ENCODE results near the gene COL2A1. TPM values are rescaled to one million over a fixed set of nuclear protein-coding genes. Genes with fewer than 3 reads are reported as not detected.

Gene COL2A1
- total and polyA plus RNA-seq, 2 donors (not counting 3 experiments of a cell fraction or from before 2014, with no cell fraction given), result not detected

DNA sequence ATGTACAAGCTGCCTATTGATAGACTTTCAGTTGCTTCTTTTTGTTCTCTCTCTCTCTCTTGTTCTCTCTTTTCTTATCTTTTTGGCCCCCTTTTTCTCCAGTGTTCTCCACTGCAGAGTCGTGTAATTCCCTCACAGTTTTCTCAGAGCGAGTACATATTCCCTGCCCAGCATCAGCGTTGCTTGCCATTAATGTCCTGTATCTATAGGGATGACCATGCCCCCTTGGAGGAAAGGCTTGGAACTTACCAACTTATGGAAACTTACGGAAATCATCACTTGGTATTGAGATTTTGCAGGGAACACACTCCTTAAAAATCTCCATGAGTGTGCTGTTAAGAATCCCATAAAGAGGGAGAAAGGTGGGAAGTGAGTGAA, 14.3 kb upstream of the COL2A1 start:
- intact Hi-C loops (cut with micrococcal nuclease), result no loop called here
- BruUV-seq (replicated peaks), result no TSS peak

More for the DNA sequence above, 14.3 kb upstream of the COL2A1 start:
- H3K4me3 ChIP-seq (replicated peaks in 1 of 3; ENCODE audit: insufficient read depth in 1 of 3, low read depth in 1 of 3, low read length in 3 of 3), result no peak overlapping the region
- no peak overlapping the region for H3K27ac ChIP-seq (ENCODE audit: insufficient read depth, low read depth, low read length)
- H3K9me1 ChIP-seq (replicated peaks; ENCODE audit: control insufficient read depth, extremely low read depth, insufficient read depth, low read length), result no peaks in the 10 kb centered on the region
- no peak for FAIRE-seq
- H3K36me3 ChIP-seq (ENCODE audit: control insufficient read depth in 2 of 2, extremely low read depth in 1 of 2, insufficient read depth in 2 of 2, low read length in 2 of 2), result no peaks in the 10 kb centered on the region
- no peaks in the 10 kb centered on the region for H4K20me1 ChIP-seq (replicated peaks; ENCODE audit: control insufficient read depth, extremely low read depth, insufficient read depth, low read length)
- dilution Hi-C loops (cut with MboI; ENCODE audit: extremely low pct_ligation_motif_present, low sequenced_read_pairs), result no loop called here
- TF ChIP-seq, protein P1, sequence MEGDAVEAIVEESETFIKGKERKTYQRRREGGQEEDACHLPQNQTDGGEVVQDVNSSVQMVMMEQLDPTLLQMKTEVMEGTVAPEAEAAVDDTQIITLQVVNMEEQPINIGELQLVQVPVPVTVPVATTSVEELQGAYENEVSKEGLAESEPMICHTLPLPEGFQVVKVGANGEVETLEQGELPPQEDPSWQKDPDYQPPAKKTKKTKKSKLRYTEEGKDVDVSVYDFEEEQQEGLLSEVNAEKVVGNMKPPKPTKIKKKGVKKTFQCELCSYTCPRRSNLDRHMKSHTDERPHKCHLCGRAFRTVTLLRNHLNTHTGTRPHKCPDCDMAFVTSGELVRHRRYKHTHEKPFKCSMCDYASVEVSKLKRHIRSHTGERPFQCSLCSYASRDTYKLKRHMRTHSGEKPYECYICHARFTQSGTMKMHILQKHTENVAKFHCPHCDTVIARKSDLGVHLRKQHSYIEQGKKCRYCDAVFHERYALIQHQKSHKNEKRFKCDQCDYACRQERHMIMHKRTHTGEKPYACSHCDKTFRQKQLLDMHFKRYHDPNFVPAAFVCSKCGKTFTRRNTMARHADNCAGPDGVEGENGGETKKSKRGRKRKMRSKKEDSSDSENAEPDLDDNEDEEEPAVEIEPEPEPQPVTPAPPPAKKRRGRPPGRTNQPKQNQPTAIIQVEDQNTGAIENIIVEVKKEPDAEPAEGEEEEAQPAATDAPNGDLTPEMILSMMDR (IDR thresholded peaks at IDR 0.05; ENCODE audit: extremely low read depth in 1 of 2, insufficient read depth in 1 of 2, low read depth in 1 of 2, low read length in 2 of 2), result no peak
- TF ChIP-seq MYC (IDR thresholded peaks at IDR 0.05; ENCODE audit: low read depth, low read length), result no peak
- TF ChIP-seq, protein P2, sequence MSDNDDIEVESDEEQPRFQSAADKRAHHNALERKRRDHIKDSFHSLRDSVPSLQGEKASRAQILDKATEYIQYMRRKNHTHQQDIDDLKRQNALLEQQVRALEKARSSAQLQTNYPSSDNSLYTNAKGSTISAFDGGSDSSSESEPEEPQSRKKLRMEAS (IDR thresholded peaks at IDR 0.05; ENCODE audit: insufficient read depth, insufficient read length), result no peak
- TF ChIP-seq JUN (IDR thresholded peaks at IDR 0.05; ENCODE audit: borderline replicate concordance, insufficient read depth, insufficient read length, low read depth), result no peak
- TF ChIP-seq GATA2 (IDR thresholded peaks at IDR 0.05; ENCODE audit: insufficient read depth, insufficient read length, low read depth, low read length), result no peak
- no peak for TF ChIP-seq POLR2A (IDR thresholded peaks at IDR 0.05; ENCODE audit: low read depth, low read length)
- TF ChIP-seq FOS (IDR thresholded peaks at IDR 0.05; ENCODE audit: borderline replicate concordance, insufficient read depth, low read length), result no peak
- TF ChIP-seq POLR2AphosphoS5 (IDR thresholded peaks at IDR 0.05; ENCODE audit: insufficient read depth, low read depth, low read length), result no peak
- no peak for TF ChIP-seq EZH2 (IDR thresholded peaks at IDR 0.05; ENCODE audit: borderline replicate concordance, low read depth, low read length, severe bottlenecking)
- no peaks in the 10 kb centered on the region for H3K79me2 ChIP-seq (ENCODE audit: control insufficient read depth, insufficient read depth, low read length)
- no peaks in the 10 kb centered on the region for H3K9me3 ChIP-seq (replicated peaks; ENCODE audit: control insufficient read depth, insufficient read depth, low read length)
- no peak overlapping the region for H3K4me2 ChIP-seq (ENCODE audit: insufficient read depth, low read length)
- peaks cover 16 to 42% of the 10 kb centered on the region in 2 experiments for H3K27me3 ChIP-seq (ENCODE audit: control insufficient read depth in 2 of 2, insufficient read depth in 2 of 2, low read length in 2 of 2)
- DNase-seq (ENCODE audit: low read depth, low spot score), result no peak
- POLR2A ChIA-PET, result interaction anchor here (0.5 kb wide), 1 partner anchor 66 kb away, joined by 5 read pairs; no protein-coding TSS in a partner anchor
- no peaks in the 10 kb centered on the region for H3K4me1 ChIP-seq (ENCODE audit: control insufficient read depth, extremely low read depth, insufficient read depth, low read length)
- H3K9ac ChIP-seq (replicated peaks; ENCODE audit: extremely low read depth, insufficient read depth, low read length), result no peak overlapping the region
- CTCF ChIA-PET, result no interaction called here
- no peak overlapping the region for H2AFZ ChIP-seq (ENCODE audit: low read depth, low read length)

Measured in endothelial cell of umbilical vein (primary cell).